Measurements from ENCODE around the gene NPPB.

GRCh38 chr1:11898086-11898785 lies 39.5 kb upstream of the NPPB start:
- no peak for TF ChIP-seq POLR2A (IDR thresholded peaks at IDR 0.05; ENCODE audit: low read depth, low read length)
- no peak for TF ChIP-seq POLR2AphosphoS5 (IDR thresholded peaks at IDR 0.05; ENCODE audit: low read depth, low read length)

Data from GM12892 (cell line).